ENCODE data around the gene AFF4.
"Not testable (repeated sequence)": the region's sequence is repeated elsewhere in the genome, so short reads cannot be mapped to it uniquely, and the experiment has no call there.

- not testable (repeated sequence) for TF ChIP-seq CTCF (conservative IDR thresholded peaks at IDR 0.05; ENCODE audit: low read depth, low read length); EZH2 (IDR thresholded peaks at IDR 0.05; ENCODE audit: borderline replicate concordance, low read depth, low read length, poor library complexity, severe bottlenecking)
These were observed 108.4 kb downstream of the AFF4 start for GRCh38 chr5:132854992-132855391.

Measured in A673 (cell line).